ENCODE measurements around the gene BPIFA2.

GRCh38 chr20:33175123-33175522 lies 7.2 kb downstream of the BPIFA2 start:
- no peak for TF ChIP-seq CTCF (IDR thresholded peaks at IDR 0.05)
- TF ChIP-seq POLR2A (IDR thresholded peaks at IDR 0.05) = no peak
